H7 (cell line): ENCODE measurements around the gene COPE. TPM values are rescaled to one million over a fixed set of nuclear protein-coding genes. Genes with fewer than 3 reads are reported as not detected.
A peak's percentile ranks its signal among the peaks of the same experiment; 100 is the strongest.
"Not testable (repeated sequence)": the region's sequence is repeated elsewhere in the genome, so short reads cannot be mapped to it uniquely, and the experiment has no call there.

Source experiments
- DNase-seq: peaks from one replicate; pipeline ENCODE4 v3.0.0; 2012
- H3K27me3 ChIP-seq: 2 replicates; pipeline ENCODE4 v1.6.0; 2011; ENCODE audit warnings: mild to moderate bottlenecking, low read length; ENCODE audit not compliant: control insufficient read depth, insufficient read depth
- H3K36me3 ChIP-seq: replicated peaks from 2 replicates; pipeline ENCODE4 v1.5.1; 2011; ENCODE audit warnings: low read length; ENCODE audit not compliant: control insufficient read depth, insufficient read depth
- H3K4me3 ChIP-seq: 2 replicates; pipeline ENCODE4 v1.5.1; 2011; ENCODE audit warnings: low read depth, mild to moderate bottlenecking, control low read depth, low read length, moderate library complexity; ENCODE audit not compliant: insufficient read depth
- total RNA-seq: library from RNA; depleted of rRNA; stranded (reverse); fragments of >200 nt; shearing (Covaris generic); gene quantifications from 2 replicates; pipeline ENCODE4 v1.2.3, GENCODE V29; 2014

The COPE gene
- total RNA-seq, 1 experiment from 2014 or later = 306 TPM

- no peak for DNase-seq
- Histone ChIP-seq H3K4me3 (no peak overlapping the region), H3K27me3 (no peaks in the 10 kb centered on the region; the same call in 1 of the 2 replicates), H3K36me3 (peaks cover 12% of the 10 kb centered on the region)
These were observed 9.0 kb upstream of the COPE start for GRCh38 chr19:18928018-18928805.

DNA sequence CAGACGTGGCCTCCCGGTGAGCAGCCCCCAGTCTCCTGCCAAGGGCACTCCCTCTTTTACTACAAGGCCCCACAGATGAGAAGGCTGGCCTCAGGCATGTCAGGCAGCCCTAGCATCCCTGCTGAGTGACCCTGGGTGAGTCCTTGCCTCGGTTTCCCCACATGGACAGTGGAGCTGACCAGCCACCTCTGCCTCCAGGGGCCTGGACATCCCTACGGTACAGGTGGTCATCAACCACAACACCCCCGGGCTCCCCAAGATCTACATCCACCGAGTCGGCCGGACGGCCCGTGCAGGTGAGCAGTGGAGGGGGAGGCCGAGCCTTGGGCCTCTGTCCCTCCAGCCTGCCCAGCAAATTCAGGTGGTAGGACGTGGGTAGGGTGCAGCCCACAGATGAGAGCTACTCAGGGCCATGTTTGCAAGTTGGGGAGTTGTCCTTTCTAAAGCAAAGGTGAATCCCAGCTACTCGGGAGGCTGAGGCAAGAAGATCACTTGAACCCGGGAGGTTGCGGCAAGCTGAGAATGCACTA, 5.6 kb upstream of the COPE start:
- H3K36me3 ChIP-seq = peaks cover 15% of the 10 kb centered on the region
- H3K27me3 ChIP-seq = no peaks in the 10 kb centered on the region
- no peak overlapping the region for H3K4me3 ChIP-seq
- DNase-seq = no peak

DNA sequence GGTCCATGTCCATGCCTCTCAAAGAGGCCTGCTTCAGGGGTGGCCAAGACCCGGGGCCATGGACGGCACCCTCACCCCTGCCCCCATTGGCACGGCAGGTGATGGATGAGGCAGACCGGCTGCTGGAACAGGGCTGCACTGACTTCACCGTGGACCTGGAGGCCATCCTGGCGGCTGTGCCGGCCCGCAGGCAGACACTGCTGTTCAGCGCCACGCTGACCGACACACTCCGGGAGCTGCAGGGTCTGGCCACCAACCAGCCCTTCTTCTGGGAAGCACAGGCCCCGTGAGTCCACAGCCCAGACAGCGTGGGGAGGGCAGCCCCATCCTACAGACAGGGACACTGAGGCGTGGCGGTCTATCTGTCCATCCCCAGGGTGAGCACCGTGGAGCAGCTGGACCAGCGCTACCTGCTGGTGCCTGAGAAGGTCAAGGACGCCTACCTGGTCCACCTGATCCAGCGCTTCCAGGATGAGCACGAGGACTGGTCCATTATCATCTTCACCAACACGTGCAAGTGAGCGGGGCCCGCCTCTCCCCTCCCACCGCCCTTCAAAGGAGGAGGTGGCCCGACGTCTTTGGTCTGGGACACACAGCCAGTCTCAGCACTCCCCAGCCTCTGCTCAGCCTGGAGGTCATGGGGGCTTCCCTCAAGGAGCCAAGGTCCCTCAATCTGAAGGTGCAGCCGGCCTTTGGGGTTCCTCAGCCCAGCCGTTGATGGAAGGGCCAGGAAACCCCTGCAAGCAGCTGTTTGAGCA, 3.2 kb upstream of the COPE start:
- H3K4me3 ChIP-seq = no peak overlapping the region
- no peak for DNase-seq
- no peaks in the 10 kb centered on the region for H3K27me3 ChIP-seq
- peaks cover 15% of the 10 kb centered on the region for H3K36me3 ChIP-seq

- DNase-seq = no peak
- no peaks in the 10 kb centered on the region for H3K27me3 ChIP-seq
- peaks cover 15% of the 10 kb centered on the region for H3K36me3 ChIP-seq
- H3K4me3 ChIP-seq = no peak overlapping the region
These were observed 2.4 kb upstream of the COPE start for GRCh38 chr19:18921593-18921992.

DNA sequence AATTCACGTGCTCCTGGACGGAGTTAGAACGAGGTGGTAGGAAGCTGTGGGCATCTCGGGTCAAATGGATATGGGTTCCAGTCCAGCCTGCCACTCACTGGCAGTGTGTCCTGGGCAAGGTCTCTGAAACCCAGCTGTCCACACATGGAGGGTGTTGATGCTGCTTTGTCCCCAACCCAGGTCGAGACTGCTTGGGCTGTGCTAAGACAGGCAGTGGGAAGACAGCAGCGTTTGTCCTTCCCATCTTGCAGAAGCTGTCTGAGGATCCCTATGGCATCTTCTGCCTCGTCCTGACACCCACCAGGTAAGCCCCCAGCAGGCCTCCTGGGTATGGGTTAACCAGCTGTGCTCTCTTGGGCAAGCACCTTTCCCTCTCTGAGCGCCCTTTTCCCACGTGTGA, 1.2 kb upstream of the COPE start:
- no peak for DNase-seq
- Histone ChIP-seq H3K36me3 (peaks cover 9% of the 10 kb centered on the region), H3K4me3 (peak overlapping the region; percentile 91), H3K27me3 (no peaks in the 10 kb centered on the region)

DNA sequence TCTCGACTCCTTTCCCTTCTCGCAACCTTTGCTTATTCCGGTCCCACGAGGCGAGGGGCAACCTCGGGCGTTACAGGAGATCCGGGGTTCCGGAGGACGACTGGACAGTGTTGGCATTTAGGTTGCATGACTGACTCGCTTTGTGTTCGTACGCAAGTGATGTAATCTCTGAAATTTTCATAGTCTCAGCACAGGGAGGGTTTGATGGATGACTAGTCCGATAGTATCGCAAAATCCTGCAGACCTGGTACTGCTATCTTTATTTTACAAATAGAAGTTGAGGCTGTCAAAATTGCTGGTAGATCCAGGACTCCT, 670 bp upstream of the COPE start:
- Histone ChIP-seq H3K27me3 (no peaks in the 10 kb centered on the region), H3K36me3 (peaks cover 9% of the 10 kb centered on the region), H3K4me3 (peak overlapping the region; percentile 91)
- DNase-seq = no peak

GRCh38 chr19:18917593-18917992, 1.6 kb downstream of the COPE start:
- H3K36me3 ChIP-seq, H3K4me3 ChIP-seq, DNase-seq, H3K27me3 ChIP-seq: not testable (repeated sequence)

DNA sequence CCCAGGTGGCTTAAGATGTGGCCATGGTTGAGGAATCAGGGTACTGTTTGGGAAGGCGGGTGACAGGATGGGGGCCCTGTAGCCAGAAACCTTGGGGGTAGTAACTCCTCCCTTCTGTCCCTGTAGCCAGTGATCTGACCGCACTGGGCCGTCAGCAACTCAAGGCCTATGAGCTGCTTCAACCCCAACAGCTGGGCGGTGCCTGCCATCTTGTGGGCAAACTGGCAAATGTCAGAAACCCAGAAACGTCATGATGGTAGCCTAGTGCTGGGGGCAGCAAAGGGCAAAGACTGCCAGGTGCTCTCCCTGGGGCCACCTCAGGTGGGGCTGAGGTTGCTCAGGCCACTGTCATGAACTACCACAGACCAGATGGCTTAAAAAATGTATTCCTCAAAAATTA, 3.5 kb downstream of the COPE start:
- H3K36me3 ChIP-seq = no peaks in the 10 kb centered on the region; the same call in none of the 2 replicates
- DNase-seq = peak; percentile 90
- H3K4me3 ChIP-seq = no peak overlapping the region
- H3K27me3 ChIP-seq = no peaks in the 10 kb centered on the region

DNA sequence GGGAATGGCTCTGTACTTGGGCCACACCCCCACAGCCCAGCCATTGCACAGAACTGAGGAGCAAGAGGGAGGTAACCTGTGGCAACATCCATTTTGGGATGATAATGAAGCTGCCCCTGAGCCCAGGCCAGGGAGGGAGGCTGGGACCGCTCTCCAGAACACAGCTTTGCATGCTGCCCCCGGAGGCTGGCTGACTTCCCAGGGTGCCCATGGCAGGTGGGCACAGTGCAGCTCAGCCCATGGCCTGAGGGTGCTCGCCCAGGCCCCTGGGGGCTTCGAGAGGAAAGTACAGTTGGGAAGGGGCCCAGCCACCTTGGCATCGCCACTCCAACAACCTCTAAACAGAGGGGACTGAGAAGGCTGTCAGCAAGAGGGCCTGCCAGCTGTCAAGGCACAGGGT, 5.7 kb downstream of the COPE start:
- Histone ChIP-seq H3K27me3 (no peaks in the 10 kb centered on the region), H3K36me3 (no peaks in the 10 kb centered on the region; the same call in none of the 2 replicates), H3K4me3 (no peak overlapping the region)
- DNase-seq = no peak

GRCh38 chr19:18912933-18913332, 6.3 kb downstream of the COPE start:
- no peak overlapping the region for H3K4me3 ChIP-seq
- no peaks in the 10 kb centered on the region; the same call in none of the 2 replicates for H3K36me3 ChIP-seq
- H3K27me3 ChIP-seq = no peaks in the 10 kb centered on the region

GRCh38 chr19:18910801-18911436, 8.3 kb downstream of the COPE start:
- DNase-seq = no peak
- Histone ChIP-seq H3K4me3 (no peak overlapping the region), H3K36me3 (no peaks in the 10 kb centered on the region; the same call in none of the 2 replicates), H3K27me3 (no peaks in the 10 kb centered on the region)

More at GRCh38 chr19:18912933-18913332, 6.3 kb downstream of the COPE start:
- DNase-seq = no peak

DNA sequence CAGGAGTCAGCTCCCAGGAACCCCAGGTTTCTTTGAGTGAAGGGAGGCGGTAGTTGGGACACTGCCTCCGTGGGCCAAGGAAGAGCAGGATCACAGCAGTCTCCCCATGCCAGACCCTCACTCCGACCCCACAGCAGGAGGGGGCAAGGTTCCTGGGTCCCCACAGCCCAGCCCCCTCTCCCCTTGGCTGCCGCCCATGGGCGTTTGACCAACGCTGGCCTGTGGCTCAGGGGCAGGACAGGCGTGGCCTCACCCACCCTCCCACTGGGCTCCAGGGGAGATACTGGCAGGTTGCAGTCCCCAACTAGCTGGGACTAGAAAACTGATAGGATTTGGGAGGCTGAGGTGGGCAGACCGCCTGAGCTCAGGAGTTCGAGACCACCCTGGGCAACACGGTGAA, 9.2 kb downstream of the COPE start:
- Histone ChIP-seq H3K36me3 (no peaks in the 10 kb centered on the region; the same call in none of the 2 replicates), H3K4me3 (no peak overlapping the region), H3K27me3 (no peaks in the 10 kb centered on the region)
- no peak for DNase-seq

- H3K4me3 ChIP-seq = no peak overlapping the region
- H3K36me3 ChIP-seq = no peaks in the 10 kb centered on the region; the same call in none of the 2 replicates
- DNase-seq = no peak
- no peaks in the 10 kb centered on the region for H3K27me3 ChIP-seq
These were observed 10.1 kb downstream of the COPE start for GRCh38 chr19:18908917-18909619.
